Smooth muscle cell of the brain vasculature (primary cell): ENCODE results near the gene CD3E.

ENCODE experiments used
- DNase-seq: peaks from one replicate; pipeline ENCODE4 v3.0.0-alpha.2; 2012; ENCODE audit warnings: low read depth, low spot score

CD3E gene

DNA sequence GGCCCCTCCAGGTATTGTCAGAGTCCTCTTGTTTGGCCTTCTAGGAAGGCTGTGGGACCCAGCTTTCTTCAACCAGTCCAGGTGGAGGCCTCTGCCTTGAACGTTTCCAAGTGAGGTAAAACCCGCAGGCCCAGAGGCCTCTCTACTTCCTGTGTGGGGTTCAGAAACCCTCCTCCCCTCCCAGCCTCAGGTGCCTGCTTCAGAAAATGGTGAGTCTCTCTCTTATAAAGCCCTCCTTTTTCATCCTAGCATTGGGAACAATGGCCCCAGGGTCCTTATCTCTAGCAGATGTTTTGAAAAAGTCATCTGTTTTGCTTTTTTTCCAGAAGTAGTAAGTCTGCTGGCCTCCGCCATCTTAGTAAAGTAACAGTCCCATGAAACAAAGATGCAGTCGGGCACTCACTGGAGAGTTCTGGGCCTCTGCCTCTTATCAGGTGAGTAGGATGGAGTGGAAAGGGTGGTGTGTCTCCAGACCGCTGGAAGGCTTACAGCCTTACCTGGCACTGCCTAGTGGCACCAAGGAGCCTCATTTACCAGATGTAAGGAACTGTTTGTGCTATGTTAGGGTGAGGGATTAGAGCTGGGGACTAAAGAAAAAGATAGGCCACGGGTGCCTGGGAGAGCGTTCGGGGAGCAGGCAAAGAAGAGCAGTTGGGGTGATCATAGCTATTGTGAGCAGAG lies at the start of gene CD3E:
Gene CD3E, plus strand, starts transcription at position 163 of the 681 bp plus-strand sequence. Its CDS starts 223 bp downstream, at position 386.
- no peak for DNase-seq

GRCh38 chr11:118258410-118258809 lies 46.1 kb upstream of the CD3E start:
- no peak for DNase-seq

DNA sequence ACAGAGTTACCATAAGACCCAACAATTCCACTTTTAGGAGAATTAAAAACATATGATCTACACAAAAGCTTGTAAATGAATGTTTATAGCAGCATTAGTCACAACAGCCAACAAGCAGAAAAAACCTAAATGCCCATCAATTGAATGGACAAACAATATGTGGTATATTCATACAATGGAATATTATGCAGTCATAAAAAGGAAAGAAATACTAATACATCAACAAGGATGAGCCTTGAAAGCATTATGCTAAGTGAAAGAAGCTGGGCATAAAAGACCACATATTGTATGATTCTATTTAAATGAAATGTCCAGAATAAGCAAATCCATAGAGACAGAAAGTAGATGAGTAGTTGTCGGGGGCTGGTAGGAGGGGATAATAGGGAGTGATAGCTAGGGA lies 45.4 kb upstream of the CD3E start:
- no peak for DNase-seq

DNA sequence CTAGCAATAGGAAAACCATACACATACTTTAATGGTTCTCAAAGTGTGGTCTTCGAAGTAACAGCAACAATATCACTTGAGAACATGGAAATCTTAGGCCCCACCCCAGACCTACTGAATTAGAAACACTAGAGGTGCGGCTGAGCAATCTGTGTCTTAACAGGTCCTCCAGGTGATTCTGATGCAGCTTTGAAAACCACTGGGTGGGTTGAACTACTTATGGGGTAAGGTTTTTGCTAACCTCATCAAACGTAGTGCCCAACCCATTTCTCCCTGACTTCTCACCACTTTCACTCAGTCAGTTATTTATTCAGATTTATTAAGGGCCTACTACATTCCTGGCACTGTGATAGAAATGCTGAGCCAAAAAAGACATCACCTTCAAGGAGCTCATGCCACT lies 44.2 kb upstream of the CD3E start:
- DNase-seq = no peak

GRCh38 chr11:118263112-118263511 lies 41.4 kb upstream of the CD3E start:
- no peak for DNase-seq

GRCh38 chr11:118263695-118264568 lies 40.6 kb upstream of the CD3E start, which contains the start of gene MPZL2:
Gene MPZL2, minus strand, starts transcription at chr11:118264297. Its CDS starts 144 bp downstream, at chr11:118264153.
- no peak for DNase-seq

- DNase-seq = no peak
Measured at GRCh38 chr11:118264569-118265465, 39.7 kb upstream of the CD3E start.

- DNase-seq = no peak
Measured at GRCh38 chr11:118265954-118266353, 38.6 kb upstream of the CD3E start.

DNA sequence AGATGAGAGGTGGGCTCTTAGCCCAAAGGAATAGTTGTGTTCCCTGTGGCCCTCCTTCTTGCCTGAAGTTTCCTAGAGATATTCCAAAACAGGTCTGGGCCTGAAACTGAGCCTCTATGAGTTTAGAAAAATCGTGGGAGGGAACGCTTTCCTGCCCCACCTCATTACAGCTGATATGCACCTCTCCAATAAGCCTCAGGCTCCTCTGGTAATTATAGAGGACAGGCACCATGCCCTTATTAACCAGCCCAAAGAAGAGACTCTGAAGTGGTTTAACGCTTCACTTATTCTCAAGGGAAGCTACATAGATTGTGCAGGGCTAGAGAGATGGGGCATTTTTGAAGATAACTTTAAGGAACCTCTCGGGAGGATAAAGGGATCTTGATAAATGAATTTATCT lies 37.0 kb upstream of the CD3E start:
- no peak for DNase-seq

DNA sequence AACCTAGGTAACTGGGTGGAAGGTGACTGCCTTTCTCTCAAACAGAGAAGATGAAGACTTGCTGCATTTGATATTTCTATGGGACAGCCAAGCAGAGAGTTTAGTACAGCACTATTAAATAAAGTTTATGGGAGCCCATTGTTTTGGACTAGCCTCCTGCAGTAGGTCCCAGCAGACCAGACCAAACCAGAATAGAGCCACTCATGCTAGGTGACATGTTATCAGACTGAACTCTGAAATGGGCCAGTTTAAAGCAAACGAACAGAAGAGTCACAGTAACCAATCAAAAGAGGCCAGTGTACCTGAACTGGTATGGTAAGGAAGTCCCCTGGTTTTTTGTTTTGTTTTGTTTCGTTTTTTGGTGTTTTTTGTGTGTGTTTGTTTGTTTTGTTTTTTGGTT lies 32.5 kb upstream of the CD3E start:
- DNase-seq = no peak

GRCh38 chr11:118274186-118274585 lies 30.3 kb upstream of the CD3E start:
- no peak for DNase-seq

DNA sequence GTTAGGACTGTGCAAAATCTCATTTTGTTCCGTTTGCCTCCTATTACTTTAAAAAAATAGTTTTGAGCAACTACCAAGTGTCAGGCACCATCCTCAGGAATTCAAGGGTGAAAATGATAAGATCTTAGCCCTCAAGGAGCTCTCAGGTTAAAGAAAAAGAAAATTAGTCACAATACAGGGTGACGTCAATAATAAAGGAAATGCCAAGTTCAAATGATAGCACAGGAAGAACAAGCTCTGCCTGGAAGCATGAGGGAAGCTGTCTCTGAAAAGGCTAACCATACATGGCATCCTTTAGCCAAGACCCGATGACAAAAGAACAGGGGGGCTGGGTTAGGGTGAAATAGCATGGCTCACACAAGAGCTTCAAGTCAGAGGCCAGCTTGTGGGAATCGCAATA lies 29.4 kb upstream of the CD3E start:
- DNase-seq = no peak

GRCh38 chr11:118276422-118276821 lies 28.1 kb upstream of the CD3E start:
- no peak for DNase-seq

- DNase-seq = no peak
Measured at GRCh38 chr11:118277312-118277711, 27.2 kb upstream of the CD3E start.

GRCh38 chr11:118281284-118281683 lies 23.2 kb upstream of the CD3E start:
- no peak for DNase-seq

- DNase-seq = no peak
Measured at GRCh38 chr11:118282606-118283005, 21.9 kb upstream of the CD3E start.

DNA sequence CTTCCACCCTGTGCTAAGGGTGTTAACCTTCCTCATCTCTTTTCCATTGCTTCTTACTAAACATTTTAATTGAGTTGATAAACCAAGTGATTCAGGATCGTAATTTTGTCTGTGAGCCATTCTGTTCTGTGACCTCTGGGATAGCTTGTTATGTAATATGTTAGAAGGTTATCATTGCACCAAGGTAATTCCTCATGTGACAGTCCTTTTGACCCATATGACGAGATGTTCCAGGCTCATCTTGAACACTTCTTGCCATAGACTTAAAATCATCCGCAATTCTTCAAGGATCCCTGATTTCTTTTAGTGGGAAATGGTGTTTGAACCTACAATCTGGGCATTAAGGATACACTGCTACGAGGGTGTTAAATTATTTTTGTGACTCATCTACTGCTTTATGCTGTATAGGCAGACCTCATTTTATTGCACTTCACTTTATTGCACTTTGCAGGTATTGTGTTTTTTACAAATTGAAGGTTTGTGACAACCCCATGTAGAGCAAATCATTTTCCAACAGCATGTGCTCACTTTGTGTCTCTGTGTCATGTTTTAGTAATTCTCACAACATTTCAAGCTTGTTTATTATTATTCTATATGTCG lies 21.4 kb upstream of the CD3E start:
- no peak for DNase-seq

GRCh38 chr11:118283756-118284350 lies 20.7 kb upstream of the CD3E start:
- DNase-seq = no peak

GRCh38 chr11:118286545-118286944 lies 18.0 kb upstream of the CD3E start:
- DNase-seq = no peak

DNA sequence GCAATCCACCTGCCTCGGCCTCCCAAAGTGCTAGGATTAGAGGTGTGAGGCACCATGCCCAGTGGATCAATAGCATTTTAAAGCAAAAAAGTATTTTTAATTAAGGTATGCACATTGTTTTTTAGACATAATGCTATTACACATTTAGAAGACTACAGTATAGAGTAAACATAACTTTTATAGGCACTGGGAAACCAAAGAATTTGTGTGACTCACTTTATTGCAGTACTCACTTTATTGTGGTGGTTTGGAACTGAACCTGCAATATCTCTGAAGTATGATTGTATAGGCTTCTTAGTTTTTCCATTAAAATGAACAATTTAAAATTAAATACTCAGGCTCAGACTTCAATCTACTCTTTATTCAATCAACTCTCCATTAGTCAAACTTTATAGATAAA lies 17.5 kb upstream of the CD3E start:
- no peak for DNase-seq

- DNase-seq = no peak
Measured at GRCh38 chr11:118289401-118289800, 15.1 kb upstream of the CD3E start.
